ENCODE results near the gene C1orf116.

The C1orf116 gene

DNA sequence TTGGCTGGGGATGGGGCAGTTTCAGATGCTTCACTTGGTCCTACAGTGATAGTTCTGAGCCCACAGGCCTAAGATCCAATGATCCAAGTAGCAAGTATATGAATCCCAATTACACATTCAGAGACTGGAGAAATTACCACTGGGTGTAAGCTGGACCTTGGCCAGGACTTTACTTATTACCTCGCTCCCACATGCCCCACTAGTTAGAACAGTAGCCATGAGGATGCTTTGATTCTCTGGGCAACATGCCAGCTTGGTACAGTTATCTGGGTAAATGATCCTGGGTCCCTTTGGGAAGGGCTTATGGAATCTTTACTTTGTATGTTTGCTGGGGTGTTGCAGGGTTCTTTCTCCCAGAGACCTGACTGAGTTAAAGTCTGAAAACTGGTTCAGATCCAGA is 57.2 kb downstream of the C1orf116 start:
- H3K4me3 ChIP-seq (replicated peaks; ENCODE audit: low read depth, low read length), result no peak overlapping the region
- DNase-seq (ENCODE audit: extremely low read depth, low read depth), result no peak
- TF ChIP-seq, protein P1, sequence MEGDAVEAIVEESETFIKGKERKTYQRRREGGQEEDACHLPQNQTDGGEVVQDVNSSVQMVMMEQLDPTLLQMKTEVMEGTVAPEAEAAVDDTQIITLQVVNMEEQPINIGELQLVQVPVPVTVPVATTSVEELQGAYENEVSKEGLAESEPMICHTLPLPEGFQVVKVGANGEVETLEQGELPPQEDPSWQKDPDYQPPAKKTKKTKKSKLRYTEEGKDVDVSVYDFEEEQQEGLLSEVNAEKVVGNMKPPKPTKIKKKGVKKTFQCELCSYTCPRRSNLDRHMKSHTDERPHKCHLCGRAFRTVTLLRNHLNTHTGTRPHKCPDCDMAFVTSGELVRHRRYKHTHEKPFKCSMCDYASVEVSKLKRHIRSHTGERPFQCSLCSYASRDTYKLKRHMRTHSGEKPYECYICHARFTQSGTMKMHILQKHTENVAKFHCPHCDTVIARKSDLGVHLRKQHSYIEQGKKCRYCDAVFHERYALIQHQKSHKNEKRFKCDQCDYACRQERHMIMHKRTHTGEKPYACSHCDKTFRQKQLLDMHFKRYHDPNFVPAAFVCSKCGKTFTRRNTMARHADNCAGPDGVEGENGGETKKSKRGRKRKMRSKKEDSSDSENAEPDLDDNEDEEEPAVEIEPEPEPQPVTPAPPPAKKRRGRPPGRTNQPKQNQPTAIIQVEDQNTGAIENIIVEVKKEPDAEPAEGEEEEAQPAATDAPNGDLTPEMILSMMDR (IDR thresholded peaks at IDR 0.05; ENCODE audit: low read depth, low read length, missing control alignments), result no peak

DNA sequence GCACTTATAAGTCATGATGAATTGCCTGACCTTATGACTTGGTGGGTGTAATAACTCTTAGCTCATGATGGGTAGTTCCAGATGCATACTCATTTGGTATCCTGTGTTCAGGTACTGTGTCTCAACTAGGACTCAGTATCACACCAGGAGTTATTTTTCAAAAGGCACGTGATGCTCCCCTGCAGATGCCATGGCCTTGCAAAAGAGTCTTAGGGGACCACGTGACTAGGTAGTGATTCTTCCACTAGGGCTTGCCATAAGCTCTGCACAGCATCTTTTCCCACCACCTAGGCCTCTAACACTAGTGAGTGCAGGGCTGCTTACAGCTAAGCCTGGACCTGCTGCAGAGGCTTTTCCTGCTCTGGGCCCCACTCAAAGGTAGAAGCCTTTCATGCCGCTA is 58.4 kb downstream of the C1orf116 start:
- no peak for DNase-seq (ENCODE audit: extremely low read depth, low read depth)
- H3K4me3 ChIP-seq (replicated peaks; ENCODE audit: low read depth, low read length), result no peak overlapping the region
- TF ChIP-seq, protein P1 (IDR thresholded peaks at IDR 0.05; ENCODE audit: low read depth, low read length, missing control alignments), result no peak

DNA sequence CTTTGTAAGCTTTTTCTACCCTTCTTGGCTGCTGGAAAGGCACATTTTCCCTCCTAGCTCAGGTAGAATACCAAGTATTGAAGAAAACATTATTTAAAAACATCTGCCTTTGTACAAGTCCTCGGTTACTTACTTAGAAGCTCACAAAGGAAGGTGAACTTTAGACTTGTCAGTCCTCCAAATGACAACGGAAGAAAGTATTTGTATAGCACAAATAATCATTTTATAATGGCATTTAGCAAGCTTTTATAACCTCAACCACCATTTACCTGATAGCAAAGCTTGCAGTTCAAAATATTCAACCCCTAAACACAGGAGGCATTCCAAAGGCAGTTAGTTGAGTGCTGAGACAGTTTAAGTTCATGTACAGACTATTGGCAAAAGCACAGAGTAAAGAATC is 59.8 kb downstream of the C1orf116 start:
- no peak for DNase-seq (ENCODE audit: extremely low read depth, low read depth)
- TF ChIP-seq, protein P1 (IDR thresholded peaks at IDR 0.05; ENCODE audit: low read depth, low read length, missing control alignments), result no peak
- H3K4me3 ChIP-seq (replicated peaks; ENCODE audit: low read depth, low read length), result no peak overlapping the region

DNA sequence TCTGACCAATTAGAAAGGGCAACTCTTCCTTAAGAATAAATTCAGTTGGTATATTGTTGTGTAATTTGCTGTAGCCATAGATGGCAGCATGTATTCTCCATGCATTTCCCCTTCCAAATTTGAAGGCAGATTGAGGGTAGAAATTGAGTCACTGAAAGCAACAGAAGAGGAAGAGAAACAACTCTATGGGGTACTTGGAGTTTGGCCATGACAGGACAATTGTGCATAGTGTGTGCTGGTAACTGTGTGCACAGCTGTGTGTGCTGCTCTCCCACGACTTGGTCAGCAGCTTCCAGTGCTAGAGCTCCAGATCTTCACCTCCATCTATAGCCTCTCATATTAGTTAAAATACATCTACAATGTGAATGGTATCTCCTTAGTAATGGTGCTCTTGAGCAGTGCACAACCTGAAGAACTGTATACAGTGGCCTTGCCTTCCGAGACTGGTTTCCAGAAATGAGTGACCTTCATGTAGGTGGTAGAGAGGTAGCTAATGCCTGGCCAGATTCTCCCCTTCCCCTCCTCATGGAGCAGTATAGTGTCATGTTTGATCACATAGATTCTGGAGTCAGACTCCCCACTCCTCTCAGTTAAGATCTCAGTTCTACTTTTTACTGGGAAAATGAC is 61.4 kb downstream of the C1orf116 start:
- TF ChIP-seq, protein P1 (IDR thresholded peaks at IDR 0.05; ENCODE audit: low read depth, low read length, missing control alignments), result no peak
- no peak for DNase-seq (ENCODE audit: extremely low read depth, low read depth)
- H3K4me3 ChIP-seq (replicated peaks; ENCODE audit: low read depth, low read length), result no peak overlapping the region

DNA sequence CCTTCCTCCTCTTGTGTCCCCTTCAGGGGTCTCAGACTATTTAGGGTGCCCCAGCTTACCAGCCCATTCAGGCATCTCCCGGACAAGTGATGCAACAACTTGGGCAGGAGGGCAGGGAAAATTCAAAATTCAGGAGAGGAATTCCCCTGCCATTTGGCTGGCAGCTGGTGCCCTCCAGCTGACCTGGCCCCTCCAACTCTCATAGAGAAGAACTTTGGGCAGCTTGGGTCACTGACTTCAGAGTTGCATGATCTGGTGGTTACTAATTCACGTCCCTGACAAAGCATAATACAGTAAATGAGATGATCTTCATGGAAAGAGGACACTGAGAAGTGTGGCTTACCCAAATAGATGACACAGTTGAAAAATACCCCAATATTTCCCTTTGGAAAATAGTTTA is 62.1 kb downstream of the C1orf116 start, which contains the start of gene FCAMR:
Gene FCAMR (minus strand): TSS at position 15 of the 400 bp plus-strand sequence. CDS start 335 bp downstream, outside the sequence.
- TF ChIP-seq, protein P1 (IDR thresholded peaks at IDR 0.05; ENCODE audit: low read depth, low read length, missing control alignments), result no peak
- H3K4me3 ChIP-seq (replicated peaks; ENCODE audit: low read depth, low read length), result no peak within 1 kb of the TSS
- DNase-seq (ENCODE audit: extremely low read depth, low read depth), result no peak

DNA sequence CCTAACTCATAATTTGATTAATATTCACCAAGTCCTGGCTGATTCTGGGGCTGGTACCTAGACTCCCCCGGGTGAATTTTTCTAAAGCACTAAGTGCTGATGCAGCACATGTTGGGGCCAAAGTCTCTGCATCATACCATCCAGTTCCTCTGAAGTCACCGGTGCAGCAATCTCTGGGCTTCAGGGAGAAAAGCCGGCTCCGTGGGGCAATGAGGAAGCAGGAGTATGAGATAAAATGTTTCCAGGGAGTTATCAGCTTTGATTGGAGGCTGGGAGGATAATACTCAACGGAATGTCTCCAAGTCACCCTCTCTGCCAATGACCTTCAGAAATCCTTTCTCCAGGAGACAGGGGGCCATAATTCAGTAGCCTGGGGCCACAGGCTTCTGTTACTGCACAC is 63.5 kb downstream of the C1orf116 start:
- H3K4me3 ChIP-seq (replicated peaks; ENCODE audit: low read depth, low read length), result no peak overlapping the region
- TF ChIP-seq, protein P1 (IDR thresholded peaks at IDR 0.05; ENCODE audit: low read depth, low read length, missing control alignments), result no peak
- DNase-seq (ENCODE audit: extremely low read depth, low read depth), result no peak
